Effector memory CD8-positive, alpha-beta T cell (primary cell): ENCODE measurements around the gene ZNF514.

Experiments used
- ATAC-seq: fragments of 150-1000 bp; cut with Tn5 transposase; replicated peaks from 2 replicates; pipeline ENCODE4 v1.10.0; 2021; ENCODE audit warnings: mild to moderate bottlenecking, moderate library complexity
- DNase-seq, 3 experiments: peaks; one replicate each; pipeline ENCODE4 v3.0.0; 2021
- H3K27ac Mint-ChIP-seq, 2 donors: one replicate each; pipeline ENCODE4 v1.8.0; 2022; ENCODE audit warnings: mild to moderate bottlenecking in 2 of 2, mixed read lengths in 2 of 2, moderate library complexity in 2 of 2
- H3K27me3 Mint-ChIP-seq, 2 donors: one replicate each; pipeline ENCODE4 v1.8.0; 2022; ENCODE audit warnings: mixed read lengths in 2 of 2
- H3K36me3 Mint-ChIP-seq: one replicate; pipeline ENCODE4 v1.8.0; 2022; ENCODE audit warnings: mild to moderate bottlenecking, moderate library complexity, mixed read lengths; ENCODE audit not compliant: insufficient read depth
- H3K4me1 Mint-ChIP-seq, 2 donors: one replicate each; pipeline ENCODE4 v1.8.0; 2022; ENCODE audit warnings: low read depth in 2 of 2, mixed read lengths in 2 of 2
- H3K4me3 Mint-ChIP-seq, 2 donors: one replicate each; pipeline ENCODE4 v1.8.0; 2022; ENCODE audit warnings: mild to moderate bottlenecking in 2 of 2, mixed read lengths in 2 of 2, moderate library complexity in 2 of 2
- H3K9me3 Mint-ChIP-seq, 2 donors: one replicate each; pipeline ENCODE4 v1.8.0; 2022; ENCODE audit warnings: mixed read lengths in 2 of 2

The ZNF514 gene

DNA sequence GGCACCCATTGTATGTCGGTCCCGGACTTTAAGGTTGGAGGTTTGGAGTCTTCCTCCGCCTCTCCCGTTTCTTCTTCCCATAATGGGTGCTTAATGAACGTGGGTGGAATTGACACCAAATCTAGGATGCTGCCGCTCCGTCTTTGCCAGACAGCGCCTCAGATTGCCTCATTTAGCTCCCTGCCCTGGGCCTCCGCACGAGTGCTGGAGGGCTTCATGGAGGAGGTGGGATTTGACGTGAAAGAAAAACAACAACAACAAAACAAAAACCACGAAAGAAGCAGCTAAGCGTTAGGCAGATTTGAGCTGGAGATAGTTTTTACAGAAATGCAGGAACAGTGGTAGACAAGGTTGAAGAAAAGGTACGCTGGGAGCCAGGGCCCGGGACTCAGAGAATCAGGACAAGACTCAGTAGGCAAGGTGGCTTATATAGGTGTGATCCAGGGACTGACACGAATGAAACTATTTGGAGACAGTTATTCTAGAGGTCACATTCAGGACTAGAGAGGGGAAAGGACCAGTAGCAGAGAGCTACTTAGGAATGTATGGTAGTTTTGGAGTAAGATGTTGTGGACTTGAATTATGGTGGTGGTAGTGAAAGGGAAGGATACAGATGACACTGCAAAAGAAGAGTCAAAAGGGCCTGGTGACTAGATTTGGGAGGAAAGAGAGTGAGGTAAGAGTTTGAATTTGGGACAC is 6.6 kb upstream of the ZNF514 start:
- no peaks in the 10 kb centered on the region for H3K9me3 Mint-ChIP-seq
- peak overlapping the region; percentile 96 to 100 for H3K4me3 Mint-ChIP-seq
- peaks cover 23 to 27% of the 10 kb centered on the region in 2 donors for H3K4me1 Mint-ChIP-seq
- peak overlapping the region; percentile 97 to 99 for H3K27ac Mint-ChIP-seq
- H3K36me3 Mint-ChIP-seq = peaks cover 16% of the 10 kb centered on the region
- no peak for DNase-seq
- H3K27me3 Mint-ChIP-seq = no peaks in the 10 kb centered on the region
- peak; percentile 6 for ATAC-seq

DNA sequence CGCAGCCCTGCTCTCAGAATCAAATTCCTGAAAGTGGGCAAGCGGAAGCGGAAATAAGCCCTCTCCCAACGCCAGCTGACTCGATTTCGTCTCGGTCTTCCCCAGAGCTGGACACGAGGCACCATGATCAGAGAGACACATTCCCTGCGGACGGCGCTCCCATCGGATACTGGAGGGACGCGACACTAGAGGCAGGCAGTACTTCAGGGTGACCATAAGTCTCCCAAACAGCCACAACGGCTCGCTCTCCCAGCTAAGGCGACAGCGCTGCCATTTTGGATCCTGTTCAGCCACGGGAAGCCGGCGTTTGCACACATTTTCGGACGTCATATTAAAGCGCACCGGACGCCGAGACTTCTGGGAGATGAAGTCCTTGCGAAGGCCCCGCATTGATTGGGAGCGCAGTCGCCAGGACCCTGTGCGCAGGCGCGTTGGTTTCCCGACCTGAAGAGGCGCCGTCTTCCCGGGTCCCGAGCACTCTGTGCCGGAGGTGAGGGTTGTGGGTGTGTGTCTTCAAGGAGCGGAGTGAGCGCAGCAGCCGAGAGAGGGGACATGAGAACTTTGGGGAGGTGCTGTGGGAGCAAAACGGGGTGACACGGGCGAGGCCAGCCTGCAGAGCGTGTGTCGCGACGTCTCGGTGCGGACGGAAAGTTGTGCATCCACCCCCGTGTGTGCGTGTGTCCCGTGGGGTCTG is 5.9 kb upstream of the ZNF514 start, which contains the start of gene ZNF2:
ZNF2 (plus strand) TSS at position 439 of the 694 bp plus-strand sequence. CDS start 10,418 bp downstream, outside the sequence.
- no peaks in the 10 kb centered on the region for H3K27me3 Mint-ChIP-seq

DNA sequence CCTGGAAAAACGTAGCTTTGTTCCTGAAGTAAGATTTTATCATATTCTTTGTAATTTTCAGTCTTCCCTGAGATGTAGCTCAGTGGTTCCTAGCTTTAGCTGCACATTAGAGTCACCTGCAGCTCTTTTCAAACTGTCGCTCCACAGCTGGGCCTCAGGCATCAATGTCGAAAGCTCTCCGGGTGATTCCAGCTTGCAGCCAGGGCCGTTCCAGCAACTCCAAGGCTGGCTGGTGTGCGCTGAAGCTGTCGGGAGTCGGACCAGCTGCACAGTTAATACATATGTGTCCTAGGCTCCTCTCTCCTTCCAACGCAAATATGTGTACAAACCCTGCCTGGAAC is 5.4 kb upstream of the ZNF514 start:
- Mint-ChIP-seq H3K27ac (peak overlapping the region; percentile 97 to 99), H3K4me3 (peak overlapping the region; percentile 96 to 100), H3K9me3 (no peaks in the 10 kb centered on the region), H3K27me3 (no peaks in the 10 kb centered on the region), H3K4me1 (peaks cover 26 to 31% of the 10 kb centered on the region in 2 donors), H3K36me3 (peaks cover 16% of the 10 kb centered on the region)
- DNase-seq (no peak), ATAC-seq (peak; percentile 3)

More for the DNA sequence above, 5.9 kb upstream of the ZNF514 start, which contains the start of gene ZNF2:
- Mint-ChIP-seq H3K4me3 (peak within 1 kb of the TSS; percentile 96 to 100), H3K36me3 (peaks cover 16% of the 10 kb centered on the region), H3K4me1 (peaks cover 23 to 27% of the 10 kb centered on the region in 2 donors), H3K9me3 (no peaks in the 10 kb centered on the region), H3K27ac (peak within 1 kb of the TSS; percentile 97 to 99)
- DNase-seq (peak; percentile 95 to 97 (median 96)), ATAC-seq (peak; percentile 93)

DNA sequence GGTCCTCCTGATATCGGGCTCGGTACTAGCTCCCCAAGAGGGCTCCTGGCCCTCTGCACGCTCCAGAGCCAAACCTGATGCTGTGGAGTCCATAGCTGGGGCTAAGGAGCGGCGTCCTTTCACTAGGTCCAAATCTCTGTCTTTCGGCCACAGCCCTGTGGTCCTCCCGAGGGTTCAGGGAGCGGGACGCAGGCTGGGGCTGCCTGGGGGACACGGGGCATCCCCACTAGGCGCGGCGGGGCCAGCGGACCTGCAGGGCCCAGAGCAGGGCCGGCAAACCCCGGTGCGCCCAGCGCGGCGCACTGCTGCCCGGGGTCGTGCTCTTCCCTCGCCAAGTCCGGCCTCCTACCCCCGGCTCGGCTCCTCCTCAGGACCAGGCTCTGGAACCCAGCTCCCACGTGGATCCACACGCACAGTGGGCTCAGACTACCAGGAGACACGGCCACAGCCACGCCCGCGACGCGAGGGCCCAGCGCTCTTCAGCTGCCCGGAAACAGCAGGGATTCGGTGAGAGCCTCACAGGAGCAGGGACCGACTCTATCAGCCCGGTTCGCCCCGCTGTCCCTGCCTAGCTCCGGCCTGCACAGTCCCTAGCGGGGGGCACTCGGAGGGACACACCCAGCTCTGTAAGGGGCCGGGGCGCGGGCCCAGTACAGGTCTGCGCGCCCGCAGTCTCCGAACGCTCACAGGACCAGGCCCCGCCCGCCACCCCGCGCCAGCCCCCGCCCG is 593 bp downstream of the ZNF514 start:
- ATAC-seq (peak; percentile 67), DNase-seq (peak in 1 of 3 experiments; percentile 32)
- H3K4me3 Mint-ChIP-seq = peak overlapping the region; percentile 89 to 92
- H3K9me3 Mint-ChIP-seq = no peaks in the 10 kb centered on the region
- peaks cover 3% of the 10 kb centered on the region for H3K36me3 Mint-ChIP-seq
- no peaks in the 10 kb centered on the region for H3K27me3 Mint-ChIP-seq
- H3K4me1 Mint-ChIP-seq = peaks cover 14 to 18% of the 10 kb centered on the region in 2 donors
- peak overlapping the region in 1 of 2 donors; percentile 69 for H3K27ac Mint-ChIP-seq

DNA sequence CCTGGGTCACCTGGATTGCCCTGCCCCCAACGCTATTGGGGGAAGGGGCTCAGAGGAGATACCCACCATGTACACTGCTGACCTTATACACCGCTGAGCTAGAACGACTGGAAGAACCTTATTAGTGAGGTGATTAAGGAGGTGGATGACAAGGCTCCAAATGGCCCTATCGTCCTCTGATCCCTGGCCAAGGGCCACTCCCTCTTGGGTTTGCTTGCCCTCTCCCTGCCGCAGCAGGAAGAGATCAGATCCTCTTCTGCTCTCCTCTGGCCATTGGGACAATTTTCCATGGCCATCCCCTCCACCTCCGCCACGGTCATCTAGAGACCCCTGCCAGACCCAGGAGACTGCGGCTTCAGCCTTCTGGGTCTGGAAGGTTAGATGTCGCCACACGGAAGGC is 1.2 kb downstream of the ZNF514 start:
- peak overlapping the region; percentile 89 to 92 for H3K4me3 Mint-ChIP-seq
- peak overlapping the region in 1 of 2 donors; percentile 33 for H3K27ac Mint-ChIP-seq
- no peak for DNase-seq
- H3K27me3 Mint-ChIP-seq = no peaks in the 10 kb centered on the region
- peaks cover 6% of the 10 kb centered on the region for H3K36me3 Mint-ChIP-seq
- peaks cover 14 to 18% of the 10 kb centered on the region in 2 donors for H3K4me1 Mint-ChIP-seq
- no peak for ATAC-seq
- H3K9me3 Mint-ChIP-seq = no peaks in the 10 kb centered on the region

DNA sequence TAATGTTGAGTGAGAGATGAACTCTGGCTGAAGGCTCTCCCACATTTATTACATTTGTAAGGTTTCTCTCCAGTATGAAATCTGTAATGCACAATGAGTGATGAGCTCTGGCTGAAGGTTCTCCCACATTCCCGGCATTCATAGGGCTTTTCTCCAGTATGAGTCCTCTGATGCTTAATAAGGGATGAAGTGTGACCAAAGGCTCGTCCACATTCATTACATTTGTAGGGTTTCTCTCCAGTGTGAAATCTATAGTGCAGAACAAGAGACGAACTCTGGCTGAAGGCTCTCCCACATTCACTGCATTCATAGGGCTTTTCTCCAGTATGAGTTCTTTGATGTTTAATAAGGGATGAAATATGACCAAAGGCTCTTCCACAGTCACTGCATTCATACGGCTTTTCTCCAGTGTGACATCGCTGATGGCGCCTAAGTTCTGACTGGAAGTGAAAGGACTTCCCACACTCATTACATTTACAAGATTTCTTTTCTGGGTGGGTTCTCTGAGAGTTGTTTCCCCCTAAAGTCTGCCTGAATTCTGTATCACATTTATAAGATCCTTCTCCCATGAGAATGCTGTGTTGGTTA is 10.2 kb downstream of the ZNF514 start:
- no peak for DNase-seq
- Mint-ChIP-seq H3K27me3 (no peaks in the 10 kb centered on the region), H3K4me1 (no peaks in the 10 kb centered on the region), H3K9me3 (peaks cover 30 to 50% of the 10 kb centered on the region in 2 donors), H3K27ac (no peak overlapping the region), H3K4me3 (no peak overlapping the region), H3K36me3 (peaks cover 14% of the 10 kb centered on the region)
- no peak for ATAC-seq

DNA sequence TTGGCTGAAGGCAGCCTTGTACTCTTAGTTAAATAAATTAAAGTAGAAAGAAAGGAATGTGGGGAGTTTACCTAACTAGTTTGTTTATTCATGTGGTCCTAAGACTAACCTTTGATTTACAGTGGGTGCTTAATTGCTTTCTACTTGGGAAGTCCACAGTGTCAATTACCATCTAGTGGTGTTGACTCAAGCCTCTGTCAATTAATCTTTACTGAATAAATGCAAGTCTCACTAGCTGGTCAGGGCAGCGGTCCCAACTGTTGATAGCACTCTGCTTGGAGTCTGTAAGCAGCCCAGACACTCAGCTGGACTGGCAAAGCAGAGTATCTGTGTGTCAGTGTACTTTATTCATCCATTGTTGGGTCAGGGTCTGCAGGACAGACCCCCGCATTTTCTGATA is 15.8 kb downstream of the ZNF514 start:
- ATAC-seq (no peak), DNase-seq (no peak)
- no peak overlapping the region for H3K27ac Mint-ChIP-seq
- no peaks in the 10 kb centered on the region for H3K4me1 Mint-ChIP-seq
- peaks cover 2% of the 10 kb centered on the region for H3K36me3 Mint-ChIP-seq
- H3K9me3 Mint-ChIP-seq = peaks cover 17 to 30% of the 10 kb centered on the region in 2 donors
- no peak overlapping the region for H3K4me3 Mint-ChIP-seq
- H3K27me3 Mint-ChIP-seq = no peaks in the 10 kb centered on the region

DNA sequence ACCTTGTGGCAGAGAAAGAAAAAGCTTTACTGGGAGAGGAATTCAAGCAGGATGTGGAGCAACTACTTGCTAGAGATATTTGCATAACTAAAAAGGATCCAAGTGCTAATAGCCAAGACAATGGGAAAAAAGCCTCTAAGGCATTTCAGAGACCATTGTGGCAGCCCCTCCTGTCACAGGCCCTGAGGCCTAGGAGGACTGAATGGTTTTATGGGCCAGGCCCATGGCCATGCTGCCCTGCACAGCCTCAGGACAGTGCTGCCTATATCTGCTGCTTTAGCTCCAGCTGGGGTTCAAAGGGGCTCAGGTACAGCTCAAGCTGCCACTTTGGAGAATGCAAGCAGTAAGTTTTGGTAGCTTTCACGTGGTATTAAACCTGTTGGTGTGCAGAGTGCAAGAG is 20.9 kb downstream of the ZNF514 start:
- DNase-seq = no peak
- ATAC-seq = no peak
- Mint-ChIP-seq H3K27me3 (no peaks in the 10 kb centered on the region), H3K36me3 (no peaks in the 10 kb centered on the region), H3K27ac (no peak overlapping the region), H3K4me1 (no peaks in the 10 kb centered on the region), H3K9me3 (peaks cover 10 to 22% of the 10 kb centered on the region in 2 donors), H3K4me3 (no peak overlapping the region)

DNA sequence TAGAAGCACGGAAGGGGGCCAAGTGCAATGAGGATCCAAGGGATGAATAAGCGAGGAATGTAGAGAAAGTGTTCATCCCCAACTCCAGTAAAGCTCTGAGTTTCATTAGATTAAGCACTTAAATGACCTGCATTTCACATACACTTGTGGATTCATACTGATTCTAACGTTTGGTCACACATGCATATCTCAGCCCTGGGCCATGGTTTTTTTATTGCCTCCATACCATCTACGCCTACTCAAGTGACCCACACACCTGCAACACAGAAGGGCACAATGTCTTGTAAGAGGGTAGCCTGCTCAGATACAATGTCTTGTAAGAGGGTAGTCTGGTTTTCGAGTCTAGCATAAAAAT is 37.5 kb downstream of the ZNF514 start:
- Mint-ChIP-seq H3K4me3 (peak overlapping the region; percentile 95), H3K9me3 (no peaks in the 10 kb centered on the region)
- no peak for ATAC-seq

DNA sequence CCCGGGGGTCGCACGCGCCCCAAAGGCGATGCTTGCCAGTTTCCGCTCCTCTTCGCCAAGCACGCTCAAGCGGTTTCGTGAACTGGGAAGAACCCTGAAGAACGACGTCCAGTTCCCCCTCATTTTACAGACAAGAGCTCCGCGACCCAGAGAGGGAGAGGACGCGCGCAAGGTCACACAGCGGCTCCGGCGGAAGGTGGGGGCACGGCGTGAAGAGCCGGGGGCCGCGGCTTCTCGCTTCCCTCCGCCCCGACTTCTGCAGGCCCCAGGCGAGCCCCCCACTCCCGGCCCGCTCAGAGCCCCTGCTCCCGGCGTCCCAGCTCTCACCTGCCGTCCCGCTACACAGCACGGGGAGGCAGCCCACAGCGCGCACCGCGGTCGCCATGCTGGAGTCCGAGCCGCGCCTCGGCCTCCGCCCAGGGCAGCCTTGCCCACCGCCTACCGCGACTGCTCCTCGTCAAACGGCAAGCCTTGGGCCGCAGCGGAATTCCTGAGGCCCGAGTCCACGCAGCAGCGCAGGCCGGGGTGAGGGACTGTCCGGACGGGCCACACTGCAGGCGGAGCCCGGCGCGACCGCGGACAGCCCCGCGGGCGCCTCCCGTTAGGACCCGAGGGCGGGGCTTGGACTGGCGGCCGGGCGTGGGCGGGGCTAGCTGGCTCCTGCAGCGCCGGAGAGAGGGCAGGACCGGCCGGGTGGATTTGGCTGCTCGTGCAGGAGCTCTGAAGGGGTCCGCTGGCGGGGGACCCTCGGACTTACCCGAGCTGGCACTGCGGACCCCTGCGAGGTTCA is 38.0 kb downstream of the ZNF514 start, which contains the start of gene MRPS5:
MRPS5 (minus strand) TSS at position 402 of the 790 bp plus-strand sequence; CDS start at position 385, 17 bp downstream.
- DNase-seq (peak; percentile 86 to 89 (median 87)), ATAC-seq (peak; percentile 88)
- Mint-ChIP-seq H3K36me3 (peaks cover 13% of the 10 kb centered on the region), H3K27ac (peak within 1 kb of the TSS; percentile 95 to 97), H3K27me3 (no peaks in the 10 kb centered on the region), H3K4me3 (peak within 1 kb of the TSS; percentile 95), H3K9me3 (no peaks in the 10 kb centered on the region), H3K4me1 (peaks cover 36 to 43% of the 10 kb centered on the region in 2 donors)

More for the DNA sequence above, 37.5 kb downstream of the ZNF514 start:
- DNase-seq = no peak
- peak overlapping the region; percentile 95 to 97 for H3K27ac Mint-ChIP-seq
- H3K4me1 Mint-ChIP-seq = peaks cover 36 to 43% of the 10 kb centered on the region in 2 donors
- H3K36me3 Mint-ChIP-seq = peaks cover 8% of the 10 kb centered on the region
- no peaks in the 10 kb centered on the region for H3K27me3 Mint-ChIP-seq

DNA sequence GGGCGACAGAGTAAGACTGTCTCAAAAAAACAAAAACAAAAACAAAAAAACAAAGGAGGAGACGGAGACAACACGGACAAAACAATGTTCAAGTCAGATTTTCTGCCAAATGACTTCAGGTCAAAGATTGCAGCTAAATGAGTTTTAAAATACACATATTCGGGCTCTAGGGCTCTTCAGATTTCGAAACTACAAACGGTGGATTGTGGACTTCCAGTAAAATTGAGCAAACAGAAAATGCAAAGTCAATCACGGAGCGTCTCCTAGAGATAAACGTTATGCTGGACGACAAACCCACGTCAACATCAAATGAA is 38.6 kb downstream of the ZNF514 start:
- H3K4me1 Mint-ChIP-seq = peaks cover 36 to 43% of the 10 kb centered on the region in 2 donors
- DNase-seq (no peak), ATAC-seq (no peak)
- H3K27me3 Mint-ChIP-seq = no peaks in the 10 kb centered on the region
- H3K9me3 Mint-ChIP-seq = no peaks in the 10 kb centered on the region
- H3K36me3 Mint-ChIP-seq = peaks cover 18% of the 10 kb centered on the region
- peak overlapping the region; percentile 95 to 97 for H3K27ac Mint-ChIP-seq
- peak overlapping the region; percentile 95 for H3K4me3 Mint-ChIP-seq

DNA sequence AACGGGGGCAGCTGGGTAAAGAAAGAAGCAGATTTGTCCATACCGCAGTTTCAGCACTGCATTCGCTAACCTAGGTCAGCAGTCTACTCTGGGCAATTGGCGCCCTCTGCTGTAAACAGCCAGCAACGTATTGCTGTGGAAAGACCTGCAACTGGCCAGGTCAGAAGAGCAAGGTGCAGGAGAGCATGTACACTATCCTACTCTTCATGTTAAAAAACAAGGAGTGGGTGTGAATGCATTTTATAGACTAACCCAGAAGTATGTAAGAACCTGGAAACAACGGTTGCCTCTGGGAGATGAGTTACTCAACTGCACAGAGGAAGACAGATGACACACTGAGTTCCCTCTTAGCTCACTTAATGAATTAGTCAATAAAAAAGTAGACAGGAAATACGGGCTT is 44.2 kb downstream of the ZNF514 start:
- peak; percentile 99 for ATAC-seq
- H3K4me3 Mint-ChIP-seq = no peak overlapping the region
- no peaks in the 10 kb centered on the region for H3K9me3 Mint-ChIP-seq
- DNase-seq = peak; percentile 50 to 58 (median 51)
- H3K27me3 Mint-ChIP-seq = no peaks in the 10 kb centered on the region
- H3K4me1 Mint-ChIP-seq = peaks cover 29 to 31% of the 10 kb centered on the region in 2 donors
- peaks cover 52% of the 10 kb centered on the region for H3K36me3 Mint-ChIP-seq
- H3K27ac Mint-ChIP-seq = no peak overlapping the region
